Activated CD8-positive, alpha-beta memory T cell treated with anti-CD3 and anti-CD28 coated beads, Interleukin-2, amount 50 U/mL, for 48 hours (primary cell): Measurements from ENCODE around the gene P2RX1.
A peak's percentile ranks its signal among the peaks of the same experiment; 100 is the strongest.

Experiments
- DNase-seq: peaks from one replicate; pipeline ENCODE4 v3.0.0-alpha.2; 2020

The P2RX1 gene

GRCh38 chr17:3923466-3924190, 7.4 kb upstream of the P2RX1 start:
- DNase-seq, result no peak

DNA sequence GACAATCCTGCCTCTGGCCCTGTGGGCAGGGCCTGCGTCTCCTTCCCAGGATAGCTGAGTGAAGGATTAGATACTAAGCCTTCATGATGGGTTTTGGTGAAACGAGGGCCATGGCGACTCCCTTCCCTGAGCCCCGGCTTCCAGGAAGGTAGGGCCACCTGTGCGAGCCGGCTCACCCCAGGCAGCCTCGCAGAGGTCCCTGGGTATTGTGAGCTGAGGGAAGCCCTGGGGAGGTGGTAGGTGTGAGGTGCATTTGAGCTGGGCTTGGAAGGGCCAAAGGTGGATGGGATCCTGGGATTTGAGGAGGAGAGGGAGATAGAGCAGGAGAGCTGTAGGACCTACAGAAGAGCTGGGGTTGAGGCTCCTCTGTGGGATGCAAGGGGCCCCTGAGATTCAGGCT, 6.5 kb upstream of the P2RX1 start:
- DNase-seq, result no peak

- no peak for DNase-seq
Observed at GRCh38 chr17:3921502-3922319, 5.4 kb upstream of the P2RX1 start.

DNA sequence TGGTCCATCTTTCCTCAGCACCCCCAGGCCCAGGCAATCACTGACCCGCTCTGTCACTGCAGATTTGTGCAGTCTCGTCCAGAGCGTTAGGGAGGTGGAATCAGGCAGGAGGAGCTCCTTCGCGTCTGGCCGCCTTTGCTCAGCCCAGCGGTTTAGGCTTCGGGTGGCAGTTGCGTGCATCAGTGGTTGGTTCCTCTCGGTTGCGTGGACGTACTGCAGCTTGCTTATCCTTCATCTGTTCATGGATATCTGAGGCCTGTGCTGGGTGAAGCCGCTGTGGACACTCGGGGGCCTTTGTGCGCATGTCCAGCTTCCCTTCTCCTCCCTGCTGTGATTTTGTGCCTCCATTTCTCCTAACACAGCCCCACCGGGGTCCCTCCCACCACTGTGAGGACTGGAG, 4.7 kb upstream of the P2RX1 start:
- no peak for DNase-seq

GRCh38 chr17:3919123-3919624, 2.9 kb upstream of the P2RX1 start:
- no peak for DNase-seq

- DNase-seq, result no peak
Observed at GRCh38 chr17:3918372-3919122, 2.3 kb upstream of the P2RX1 start.

DNA sequence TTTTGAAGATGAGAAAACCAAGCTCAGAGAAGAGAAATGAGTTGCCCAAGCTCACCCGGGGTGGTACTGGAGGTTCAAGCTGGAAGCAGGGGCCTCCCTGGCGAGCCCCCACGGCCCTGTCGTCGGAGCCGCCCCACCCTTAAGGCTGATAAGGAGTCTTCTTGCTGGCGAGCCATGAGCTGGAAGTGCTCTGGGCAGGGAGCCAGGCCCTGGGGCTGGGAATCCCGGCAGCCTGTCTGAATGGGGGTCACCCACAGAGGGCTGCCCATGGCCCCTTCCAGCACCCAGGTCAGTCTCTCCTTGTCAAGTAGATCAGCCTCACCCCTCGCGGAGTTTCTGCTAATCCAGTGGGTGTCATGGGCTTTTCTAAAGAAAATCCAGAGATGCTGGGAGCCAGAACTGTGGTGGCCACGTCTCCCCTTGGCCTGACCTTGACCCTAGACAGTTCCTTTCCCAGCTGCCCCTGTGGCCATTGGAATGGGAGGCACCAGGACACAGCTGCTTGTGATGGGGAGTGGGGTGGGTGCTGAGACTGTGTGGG, 1.2 kb upstream of the P2RX1 start:
- DNase-seq, result no peak

DNA sequence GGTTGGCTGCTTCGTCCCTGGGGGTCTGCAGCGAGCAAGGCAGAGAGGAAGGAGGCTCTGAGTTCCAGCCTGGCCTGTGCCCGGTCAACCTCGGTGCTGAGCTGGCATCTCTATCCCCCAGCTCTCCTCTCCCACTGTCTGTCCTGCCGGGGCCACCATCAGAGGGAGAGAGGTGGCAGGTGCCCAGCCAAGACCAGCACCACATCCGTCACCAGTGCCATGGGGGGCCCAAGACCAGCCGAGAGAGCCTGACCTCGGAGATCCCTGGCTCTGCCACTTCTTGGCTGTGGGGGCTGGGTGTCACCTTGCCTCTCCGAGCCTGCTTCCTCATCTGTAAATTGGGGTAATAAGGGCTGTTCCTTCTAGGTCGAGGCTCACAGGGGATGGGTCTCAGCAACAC, 560 bp upstream of the P2RX1 start:
- DNase-seq, result no peak

DNA sequence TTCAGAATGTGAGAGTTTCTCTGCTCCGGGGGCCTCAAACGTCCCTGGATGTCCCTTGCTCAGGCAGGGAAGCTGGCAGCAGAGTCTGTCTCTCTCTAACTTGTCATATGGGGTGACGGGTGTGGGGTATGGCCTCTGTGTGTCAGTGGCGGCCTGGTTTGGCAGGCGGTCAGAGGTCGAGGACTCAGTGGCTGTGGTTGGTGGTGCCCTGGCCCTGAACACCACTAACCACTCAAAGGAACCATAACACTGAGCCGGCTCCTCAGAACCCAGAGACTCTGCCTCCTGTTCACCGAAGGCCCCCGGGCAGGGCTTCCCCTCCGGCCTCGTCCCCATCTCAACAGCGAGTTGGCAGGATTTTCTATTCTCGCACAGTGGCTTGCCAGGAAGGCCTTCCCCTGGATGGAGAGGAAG, 677 bp downstream of the P2RX1 start:
- no peak for DNase-seq

GRCh38 chr17:3914312-3914670, 2.0 kb downstream of the P2RX1 start:
- DNase-seq, result no peak

GRCh38 chr17:3913531-3914311, 2.5 kb downstream of the P2RX1 start:
- peak; percentile 94 for DNase-seq

DNA sequence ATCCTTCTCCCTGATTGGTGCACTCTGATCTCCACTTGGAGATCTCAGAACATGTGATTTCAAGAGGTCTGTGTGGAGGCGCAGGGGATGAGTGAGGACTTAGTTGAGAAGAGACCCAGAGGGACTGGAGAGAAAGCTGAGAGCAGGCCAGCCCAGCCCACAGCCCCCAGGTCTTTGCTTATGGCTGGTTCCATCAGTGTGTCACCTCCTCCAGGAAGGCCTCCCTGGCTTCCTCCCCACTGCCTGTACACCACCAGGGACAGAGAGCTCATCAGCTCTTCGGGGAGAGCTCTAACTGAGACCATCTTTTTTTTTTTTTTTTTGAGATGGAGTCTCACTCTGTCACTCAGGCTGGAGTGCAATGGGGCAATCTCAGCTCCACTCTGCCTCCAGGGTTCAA, 3.4 kb downstream of the P2RX1 start:
- DNase-seq, result no peak

GRCh38 chr17:3911271-3912053, 4.8 kb downstream of the P2RX1 start:
- peak; percentile 82 for DNase-seq

DNA sequence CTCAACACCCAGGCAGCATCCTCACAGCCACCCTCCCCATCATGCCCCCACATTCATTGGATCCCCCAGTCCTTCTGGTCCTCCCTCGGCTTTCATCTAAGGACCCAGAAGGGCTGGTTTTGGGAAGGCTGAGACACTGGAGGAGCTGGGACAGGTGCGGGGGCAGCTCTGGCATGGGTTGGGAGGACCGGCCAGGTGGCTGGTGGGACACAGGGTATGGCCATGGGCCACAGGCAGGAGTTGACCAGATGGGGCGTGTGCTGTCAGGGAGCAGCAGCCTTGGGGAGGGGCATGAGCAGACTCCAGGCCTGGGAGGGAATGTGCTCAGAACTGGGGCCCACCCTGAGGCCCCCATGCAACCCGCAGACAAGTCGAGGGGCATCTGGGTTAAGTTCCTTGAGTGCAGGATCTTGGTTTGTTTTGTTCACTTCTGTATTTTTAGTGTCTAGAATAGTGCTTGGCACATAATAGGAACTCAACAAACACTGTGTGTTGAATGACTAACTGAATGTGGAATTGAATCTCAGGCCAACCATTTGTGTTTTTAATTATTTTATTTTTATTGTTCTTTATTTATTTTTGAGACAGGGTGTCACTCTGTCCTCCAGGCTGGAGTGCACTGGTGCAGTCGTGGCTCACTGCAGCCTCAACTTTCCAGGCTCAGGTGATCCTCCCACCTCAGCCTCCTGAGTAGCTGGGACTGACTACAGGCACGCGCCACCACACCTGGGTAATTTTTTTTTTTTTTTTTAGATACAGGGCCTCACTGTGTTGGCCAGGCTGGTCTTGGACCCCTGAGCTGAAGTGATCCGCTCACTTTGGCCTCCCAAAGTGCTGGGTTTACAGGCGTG, 5.6 kb downstream of the P2RX1 start:
- no peak for DNase-seq

- DNase-seq, result no peak
Observed at GRCh38 chr17:3909257-3909656, 7.0 kb downstream of the P2RX1 start.

GRCh38 chr17:3907483-3908216, 8.6 kb downstream of the P2RX1 start:
- DNase-seq, result no peak

- DNase-seq, result no peak
Observed at GRCh38 chr17:3906881-3907280, 9.4 kb downstream of the P2RX1 start.

DNA sequence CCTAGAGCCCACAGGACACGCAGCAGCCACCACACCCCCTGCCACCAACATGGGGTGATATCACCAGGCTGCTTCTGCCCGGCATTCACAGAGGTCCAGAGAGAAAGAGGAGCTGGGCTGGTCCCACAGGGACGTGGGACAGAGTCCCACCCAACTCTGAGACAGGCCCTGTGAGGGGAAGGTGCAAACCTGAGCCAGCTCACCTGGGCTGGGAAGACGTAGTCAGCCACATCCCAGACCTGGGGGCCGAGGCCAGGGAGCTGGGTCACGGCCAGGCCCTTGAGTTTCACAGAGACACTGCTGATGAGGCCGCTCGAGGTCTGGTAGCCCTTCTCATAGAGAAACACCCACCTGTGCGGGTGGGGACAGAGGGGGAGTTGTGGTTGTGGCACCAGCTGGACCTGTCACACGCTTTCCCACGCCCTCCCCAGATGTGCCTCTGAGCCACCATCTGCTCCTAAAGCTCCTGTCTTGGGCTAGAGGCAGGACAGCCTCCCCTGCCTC, 11.2 kb downstream of the P2RX1 start:
- no peak for DNase-seq

- no peak for DNase-seq
Observed at GRCh38 chr17:3904501-3904900, 11.8 kb downstream of the P2RX1 start.

- DNase-seq, result no peak
Observed at GRCh38 chr17:3903881-3904290, 12.4 kb downstream of the P2RX1 start.
